ENCODE data around the gene VASH2.

- TF ChIP-seq, protein P1, sequence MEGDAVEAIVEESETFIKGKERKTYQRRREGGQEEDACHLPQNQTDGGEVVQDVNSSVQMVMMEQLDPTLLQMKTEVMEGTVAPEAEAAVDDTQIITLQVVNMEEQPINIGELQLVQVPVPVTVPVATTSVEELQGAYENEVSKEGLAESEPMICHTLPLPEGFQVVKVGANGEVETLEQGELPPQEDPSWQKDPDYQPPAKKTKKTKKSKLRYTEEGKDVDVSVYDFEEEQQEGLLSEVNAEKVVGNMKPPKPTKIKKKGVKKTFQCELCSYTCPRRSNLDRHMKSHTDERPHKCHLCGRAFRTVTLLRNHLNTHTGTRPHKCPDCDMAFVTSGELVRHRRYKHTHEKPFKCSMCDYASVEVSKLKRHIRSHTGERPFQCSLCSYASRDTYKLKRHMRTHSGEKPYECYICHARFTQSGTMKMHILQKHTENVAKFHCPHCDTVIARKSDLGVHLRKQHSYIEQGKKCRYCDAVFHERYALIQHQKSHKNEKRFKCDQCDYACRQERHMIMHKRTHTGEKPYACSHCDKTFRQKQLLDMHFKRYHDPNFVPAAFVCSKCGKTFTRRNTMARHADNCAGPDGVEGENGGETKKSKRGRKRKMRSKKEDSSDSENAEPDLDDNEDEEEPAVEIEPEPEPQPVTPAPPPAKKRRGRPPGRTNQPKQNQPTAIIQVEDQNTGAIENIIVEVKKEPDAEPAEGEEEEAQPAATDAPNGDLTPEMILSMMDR (IDR thresholded peaks at IDR 0.05 in 4 of 5, conservative IDR thresholded peaks at IDR 0.05 in 1 of 5), result no peak
- no peak for TF ChIP-seq POLR2A (IDR thresholded peaks at IDR 0.05)
Measured at GRCh38 chr1:212982430-212983152, 32.2 kb downstream of the VASH2 start.

All from gastrocnemius medialis (tissue), 4 donors.